HEK293T (cell line): ENCODE data around the gene SMIM30.

ENCODE experiments used
- BHLHE40 ChIP-seq: fragments of 450-650 bp; IDR thresholded peaks from 2 replicates; pipeline ENCODE4 v1.6.1; 2016; ENCODE audit warnings: mild to moderate bottlenecking, moderate library complexity, borderline replicate concordance
- FOXM1 ChIP-seq: fragments of 450-650 bp; IDR thresholded peaks from 2 replicates; pipeline ENCODE4 v1.6.1; 2017; ENCODE audit warnings: mild to moderate bottlenecking, borderline replicate concordance

- TF ChIP-seq FOXM1: no peak
- TF ChIP-seq BHLHE40: no peak
These were observed 24.8 kb downstream of the SMIM30 start for GRCh38 chr7:113093561-113093960.
